GM18505 (cell line): ENCODE data around the gene SLC9A2.

Source experiments
- ATAC-seq: cut with Tn5 transposase; IDR thresholded peaks from one replicate; pipeline ENCODE4 v1.9.1; 2021; ENCODE audit not compliant: unreplicated experiment
- POLR2A ChIP-seq: IDR thresholded peaks from 4 replicates; pipeline ENCODE4 v1.6.1; 2011; ENCODE audit warnings: borderline replicate concordance; ENCODE audit not compliant: insufficient read depth, insufficient read length; ENCODE audit errors: extremely low read depth

The SLC9A2 gene

GRCh38 chr2:102672107-102672776 lies 52.9 kb downstream of the SLC9A2 start:
- no peak for ATAC-seq
- TF ChIP-seq POLR2A = no peak

- ATAC-seq = no peak
These were observed 55.0 kb downstream of the SLC9A2 start for GRCh38 chr2:102674370-102674769.

GRCh38 chr2:102674836-102675235 lies 55.5 kb downstream of the SLC9A2 start:
- ATAC-seq = no peak
- no peak for TF ChIP-seq POLR2A

More at GRCh38 chr2:102674370-102674769, 55.0 kb downstream of the SLC9A2 start:
- TF ChIP-seq POLR2A = no peak

GRCh38 chr2:102677244-102678215 lies 58.2 kb downstream of the SLC9A2 start:
- ATAC-seq = no peak
- TF ChIP-seq POLR2A = no peak

- no peak for ATAC-seq
- TF ChIP-seq POLR2A = no peak
These were observed 59.1 kb downstream of the SLC9A2 start for GRCh38 chr2:102678442-102678841.

- ATAC-seq = peak; percentile 81
- no peak for TF ChIP-seq POLR2A
These were observed 67.4 kb downstream of the SLC9A2 start for GRCh38 chr2:102686479-102687439.

GRCh38 chr2:102690012-102690411 lies 70.7 kb downstream of the SLC9A2 start:
- ATAC-seq = no peak
- no peak for TF ChIP-seq POLR2A

- no peak for ATAC-seq
- no peak for TF ChIP-seq POLR2A
These were observed 77.1 kb downstream of the SLC9A2 start for GRCh38 chr2:102696463-102696862.

GRCh38 chr2:102698369-102699111 lies 79.2 kb downstream of the SLC9A2 start:
- ATAC-seq = no peak
- no peak for TF ChIP-seq POLR2A

- TF ChIP-seq POLR2A = no peak
- no peak for ATAC-seq
These were observed 84.0 kb downstream of the SLC9A2 start for GRCh38 chr2:102703305-102703704.

GRCh38 chr2:102703748-102704147 lies 84.4 kb downstream of the SLC9A2 start:
- no peak for TF ChIP-seq POLR2A
- no peak for ATAC-seq

- no peak for TF ChIP-seq POLR2A
- ATAC-seq = no peak
These were observed 85.2 kb downstream of the SLC9A2 start for GRCh38 chr2:102704531-102704930.
